Esophagus (tissue), 2 donors: Measurements from ENCODE around the gene MILR1. TPM values are rescaled to one million over a fixed set of nuclear protein-coding genes. Genes with fewer than 3 reads are reported as not detected.

Source experiments
- H3K27ac ChIP-seq, 2 donors: one replicate each; pipeline ENCODE4 v1.5.1; 2013; ENCODE audit warnings: low read depth in 2 of 2, mild to moderate bottlenecking in 2 of 2, inconsistent platforms in 1 of 2, low read length in 1 of 2, moderate library complexity in 1 of 2
- H3K27me3 ChIP-seq, 2 donors: one replicate each; pipeline ENCODE4 v1.6.1; 2013; ENCODE audit warnings: low read length in 2 of 2, control low read depth in 1 of 2, mild to moderate bottlenecking in 1 of 2; ENCODE audit not compliant: insufficient read depth in 2 of 2, control insufficient read depth in 1 of 2
- H3K36me3 ChIP-seq, 2 donors: one replicate each; pipeline ENCODE4 v1.6.1; 2013; ENCODE audit warnings: low read length in 1 of 2; ENCODE audit not compliant: control insufficient read depth in 2 of 2, insufficient read depth in 2 of 2
- H3K4me1 ChIP-seq, 2 donors: one replicate each; pipeline ENCODE4 v1.6.1; 2013; ENCODE audit warnings: low read length in 1 of 2; ENCODE audit not compliant: control insufficient read depth in 2 of 2, insufficient read depth in 2 of 2
- H3K4me3 ChIP-seq, 2 donors: one replicate each; pipeline ENCODE4 v1.5.1; 2013; ENCODE audit warnings: low read length in 2 of 2, mild to moderate bottlenecking in 2 of 2, low read depth in 1 of 2, moderate library complexity in 1 of 2
- H3K9me3 ChIP-seq, 2 donors: one replicate each; pipeline ENCODE4 v1.6.1; 2013; ENCODE audit warnings: mild to moderate bottlenecking in 2 of 2, low read depth in 1 of 2, low read length in 1 of 2, moderate library complexity in 1 of 2; ENCODE audit not compliant: control insufficient read depth in 2 of 2, insufficient read depth in 1 of 2
- WGBS, 2 donors: extraction: QIAGEN DNeasy Blood & Tissue Kit; methylation state at CpG; one replicate each; pipeline ENCODE4 v1.1.7; 2013; 5-methylcytosine and 5-hydroxymethylcytosine counted together
- polyA plus RNA-seq, 2 donors: library from polyadenylated mRNA; stranded (reverse); fragments of 200-250 nt; gene quantifications; one replicate each; pipeline ENCODE4 v1.2.3, GENCODE V29; 2013
- donor health status: healthy with polysubstance abuse.
- donor health status: Bipolar disorder and iron deficiency.

The MILR1 gene
- polyA plus RNA-seq, 2 donors = 0.51 to 0.79 TPM

GRCh38 chr17:64504769-64505339, 55.9 kb downstream of the MILR1 start:
- Histone ChIP-seq H3K4me1 (no peaks in the 10 kb centered on the region), H3K4me3 (peak overlapping the region; percentile 87 to 97), H3K9me3 (no peaks in the 10 kb centered on the region), H3K27me3 (no peaks in the 10 kb centered on the region), H3K36me3 (peaks cover 16 to 24% of the 10 kb centered on the region in 2 donors), H3K27ac (peak overlapping the region; percentile 99)
- WGBS, 2 donors = 1% methylated on average over 13 of the region's 13 CpGs

DNA sequence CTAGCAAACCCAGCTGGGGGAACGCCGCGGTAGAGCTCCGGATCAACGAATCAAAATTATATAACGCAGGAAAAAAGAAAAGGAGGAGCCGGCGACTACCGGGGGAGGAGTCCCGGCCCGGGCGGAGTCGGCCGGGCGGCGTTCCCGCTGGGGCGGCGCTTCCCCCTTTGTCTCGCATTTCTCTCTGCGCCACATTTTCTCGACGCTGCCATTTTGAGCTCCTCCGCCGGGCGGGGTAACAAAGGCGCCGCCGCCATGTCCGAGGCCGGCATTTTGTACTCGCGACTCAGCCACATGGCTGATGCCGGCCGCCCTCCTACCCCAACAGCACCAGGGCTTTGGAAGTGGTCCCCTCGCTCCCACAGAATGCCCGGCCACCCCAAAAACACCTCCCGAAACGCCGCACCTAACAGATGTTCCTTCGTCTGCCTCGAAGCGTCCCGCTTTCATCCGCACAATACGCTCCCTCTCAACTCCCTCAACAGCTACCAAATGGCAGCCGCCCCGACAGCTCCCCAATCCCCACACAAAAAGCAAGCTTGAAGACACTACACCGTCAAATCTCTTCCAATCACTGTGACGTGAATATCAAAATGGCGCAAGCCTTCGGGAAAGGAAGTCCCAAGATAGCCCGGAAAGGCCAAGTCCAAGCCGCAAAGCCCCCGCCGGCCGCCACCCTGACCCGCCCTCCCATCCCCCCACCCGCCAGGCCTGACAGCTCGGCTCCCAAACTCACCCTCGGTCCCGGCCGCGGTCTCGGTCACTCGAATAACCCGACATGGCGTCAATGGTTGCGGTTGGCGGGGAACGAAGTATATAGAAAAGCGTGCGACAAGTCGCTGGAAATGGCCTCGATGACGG, 56.7 kb downstream of the MILR1 start:
- 0% methylated on average over 64 to 76 of the region's 76 CpGs for WGBS, 2 donors
- Histone ChIP-seq H3K27me3 (no peaks in the 10 kb centered on the region), H3K27ac (peak overlapping the region; percentile 99), H3K4me1 (no peaks in the 10 kb centered on the region), H3K4me3 (peak overlapping the region; percentile 87 to 97), H3K9me3 (no peaks in the 10 kb centered on the region), H3K36me3 (peaks cover 15 to 21% of the 10 kb centered on the region in 2 donors)

DNA sequence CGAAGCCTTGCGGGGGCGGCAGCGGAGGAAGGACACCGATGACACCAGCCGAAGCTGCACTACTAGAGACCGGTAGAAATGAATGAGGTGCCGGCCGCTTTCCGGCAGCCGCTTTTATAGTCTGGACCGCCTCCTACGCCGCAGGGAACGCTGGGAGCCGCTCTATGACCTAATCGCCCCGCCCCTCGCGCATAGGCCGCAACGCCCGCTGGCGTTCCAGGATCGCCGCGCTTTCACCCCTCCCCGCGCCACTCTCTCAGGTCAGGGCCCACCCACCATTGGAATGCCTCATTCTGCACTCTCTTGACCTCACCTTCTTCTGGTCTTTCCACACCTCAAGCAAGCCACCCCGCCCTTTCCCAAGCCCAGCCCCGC, 57.3 kb downstream of the MILR1 start, which contains the start of gene DDX5:
Gene DDX5, minus strand, starts transcription at position 89 of the 375 bp plus-strand sequence. CDS start 170 bp downstream, outside the sequence.
- peak within 1 kb of the TSS; percentile 87 to 97 for H3K4me3 ChIP-seq
- no peaks in the 10 kb centered on the region for H3K4me1 ChIP-seq
- H3K27me3 ChIP-seq = no peaks in the 10 kb centered on the region
- peaks cover 10 to 18% of the 10 kb centered on the region in 2 donors for H3K36me3 ChIP-seq
- H3K9me3 ChIP-seq = no peaks in the 10 kb centered on the region
- WGBS, 2 donors = 1% methylated on average over 31 of the region's 31 CpGs
- H3K27ac ChIP-seq = peak within 1 kb of the TSS; percentile 99

DNA sequence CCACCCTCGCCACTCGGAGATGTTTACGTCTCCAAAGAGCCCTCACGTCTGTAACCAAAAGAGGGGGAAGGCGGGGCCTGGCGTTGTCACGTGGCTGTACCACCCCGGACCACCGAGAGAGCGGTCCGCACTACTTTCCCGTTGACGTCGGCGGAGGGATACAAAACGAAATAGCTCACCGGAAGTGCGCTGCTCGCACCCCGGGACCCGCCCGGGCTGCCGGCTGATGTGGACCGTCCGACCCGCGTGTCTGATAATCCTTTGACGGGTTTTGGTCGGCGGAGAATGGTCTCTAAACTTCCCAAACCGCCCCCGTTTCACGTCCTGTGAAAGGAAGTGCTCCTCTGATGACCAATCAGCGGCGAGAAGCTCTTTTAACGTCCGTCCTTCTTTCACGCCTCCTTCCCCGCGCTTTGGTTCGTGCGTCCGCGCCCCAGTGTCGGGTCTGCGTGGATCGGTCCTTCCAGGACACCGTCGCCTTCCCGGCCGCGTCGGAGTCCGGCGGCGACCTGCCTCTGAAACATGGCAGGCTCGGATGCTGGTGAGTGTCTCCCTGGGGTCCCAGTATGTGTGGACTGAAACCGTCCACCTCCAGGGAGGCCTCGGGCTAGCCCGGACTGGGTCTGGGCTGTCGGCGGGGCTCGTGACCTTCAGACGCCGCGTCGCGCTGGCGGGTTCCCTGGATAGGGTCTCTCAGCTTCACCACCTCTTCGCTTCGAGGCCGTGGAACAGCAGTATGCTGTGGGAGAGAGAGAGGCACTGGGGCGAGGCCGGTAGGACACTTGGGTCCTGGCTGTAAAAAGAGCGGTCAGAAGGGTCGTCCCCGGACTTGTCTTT, 57.9 kb downstream of the MILR1 start, which contains the start of gene CEP95:
Gene CEP95, plus strand, starts transcription at position 402 of the 837 bp plus-strand sequence. Its CDS starts 121 bp downstream, at position 523.
- Histone ChIP-seq H3K4me1 (no peaks in the 10 kb centered on the region), H3K4me3 (peak within 1 kb of the TSS; percentile 87 to 97), H3K36me3 (peaks cover 5 to 13% of the 10 kb centered on the region in 2 donors), H3K9me3 (no peaks in the 10 kb centered on the region), H3K27me3 (no peaks in the 10 kb centered on the region), H3K27ac (peak within 1 kb of the TSS; percentile 99)
- 0% methylated on average over 77 of the region's 77 CpGs for WGBS, 2 donors

DNA sequence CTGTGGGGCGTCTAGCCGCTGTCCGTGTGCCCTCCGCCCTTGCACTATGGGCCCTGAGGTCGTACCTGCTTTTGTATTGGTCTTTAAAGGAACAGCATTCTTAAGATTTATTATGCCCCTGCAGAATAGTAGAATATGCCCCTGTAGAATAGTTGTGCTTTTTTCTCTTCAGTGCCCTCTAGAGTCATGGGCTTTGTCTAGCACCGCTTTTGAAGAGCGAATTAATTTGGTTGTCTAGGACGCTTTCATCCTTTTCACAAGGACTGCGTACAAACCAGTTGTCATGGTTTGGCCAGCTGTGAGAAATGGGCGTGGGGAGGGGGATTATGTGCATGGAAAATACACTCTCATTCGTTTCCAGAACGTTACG, 58.5 kb downstream of the MILR1 start:
- Histone ChIP-seq H3K4me3 (peak overlapping the region; percentile 87 to 97), H3K27ac (peak overlapping the region; percentile 99), H3K4me1 (no peaks in the 10 kb centered on the region), H3K27me3 (no peaks in the 10 kb centered on the region), H3K36me3 (peaks cover 4 to 10% of the 10 kb centered on the region in 2 donors), H3K9me3 (no peaks in the 10 kb centered on the region)
- 0% methylated on average over 13 of the region's 13 CpGs for WGBS, 2 donors

DNA sequence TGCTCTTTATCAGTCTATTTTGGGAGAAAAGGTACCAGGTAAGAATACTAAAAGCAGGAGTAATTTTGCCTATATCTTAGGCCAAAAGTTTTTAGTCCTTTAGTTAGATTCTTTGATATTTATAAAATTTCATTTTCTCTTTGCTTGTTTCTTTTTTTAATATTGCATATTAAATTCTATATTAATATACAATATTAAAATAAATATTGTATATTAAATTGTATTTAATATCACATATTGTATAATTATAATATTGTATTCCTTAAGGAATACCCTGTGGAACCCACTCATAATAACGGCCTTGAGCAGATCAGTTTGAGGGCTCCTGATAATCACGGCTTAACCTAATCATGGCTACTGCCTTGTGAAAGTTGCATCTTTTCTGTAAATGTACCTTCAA, 59.8 kb downstream of the MILR1 start:
- Histone ChIP-seq H3K36me3 (peaks cover 2 to 3% of the 10 kb centered on the region in 2 donors), H3K9me3 (no peaks in the 10 kb centered on the region), H3K4me3 (no peak overlapping the region), H3K4me1 (no peaks in the 10 kb centered on the region), H3K27me3 (no peaks in the 10 kb centered on the region), H3K27ac (no peak overlapping the region)
- WGBS, 2 donors = 86 to 94% methylated on average over 2 of the region's 2 CpGs

- H3K4me1 ChIP-seq = no peaks in the 10 kb centered on the region
- H3K9me3 ChIP-seq = no peaks in the 10 kb centered on the region
- peaks cover 2 to 3% of the 10 kb centered on the region in 2 donors for H3K36me3 ChIP-seq
- H3K27ac ChIP-seq = no peak overlapping the region
- H3K4me3 ChIP-seq = no peak overlapping the region
- WGBS, 2 donors = 89 to 91% methylated on average over 6 of the region's 6 CpGs
- no peaks in the 10 kb centered on the region for H3K27me3 ChIP-seq
These were observed 60.3 kb downstream of the MILR1 start for GRCh38 chr17:64509179-64509578.

- H3K4me1 ChIP-seq = no peaks in the 10 kb centered on the region
- no peaks in the 10 kb centered on the region for H3K9me3 ChIP-seq
- H3K4me3 ChIP-seq = no peak overlapping the region
- 87 to 94% methylated on average over 2 of the region's 2 CpGs for WGBS, 2 donors
- H3K27me3 ChIP-seq = no peaks in the 10 kb centered on the region
- H3K27ac ChIP-seq = no peak overlapping the region
- peaks cover 0 to 12% of the 10 kb centered on the region in 2 donors for H3K36me3 ChIP-seq
These were observed 66.5 kb downstream of the MILR1 start for GRCh38 chr17:64515419-64515818.

- Histone ChIP-seq H3K27me3 (no peaks in the 10 kb centered on the region), H3K9me3 (no peaks in the 10 kb centered on the region), H3K27ac (no peak overlapping the region), H3K36me3 (peaks cover 0 to 10% of the 10 kb centered on the region in 2 donors), H3K4me1 (no peaks in the 10 kb centered on the region), H3K4me3 (no peak overlapping the region)
- WGBS, 2 donors = 93 to 99% methylated on average over 1 of the region's 1 CpG
These were observed 66.9 kb downstream of the MILR1 start for GRCh38 chr17:64515829-64516228.
